Astrocyte (in vitro differentiated cells and primary cell): Measurements from ENCODE around the gene ARSJ.

Experiments
- EZH2 ChIP-seq: IDR thresholded peaks from 2 replicates; pipeline ENCODE4 v1.6.1; 2012; ENCODE audit warnings: mild to moderate bottlenecking, low read length, inconsistent platforms; ENCODE audit not compliant: insufficient read depth
- TF ChIP-seq, protein P1 (sequence below): IDR thresholded peaks from 2 replicates; pipeline ENCODE4 v1.5.1; 2011; ENCODE audit warnings: low read depth, mild to moderate bottlenecking, inconsistent platforms, low read length, moderate library complexity; ENCODE audit not compliant: insufficient read depth

DNA sequence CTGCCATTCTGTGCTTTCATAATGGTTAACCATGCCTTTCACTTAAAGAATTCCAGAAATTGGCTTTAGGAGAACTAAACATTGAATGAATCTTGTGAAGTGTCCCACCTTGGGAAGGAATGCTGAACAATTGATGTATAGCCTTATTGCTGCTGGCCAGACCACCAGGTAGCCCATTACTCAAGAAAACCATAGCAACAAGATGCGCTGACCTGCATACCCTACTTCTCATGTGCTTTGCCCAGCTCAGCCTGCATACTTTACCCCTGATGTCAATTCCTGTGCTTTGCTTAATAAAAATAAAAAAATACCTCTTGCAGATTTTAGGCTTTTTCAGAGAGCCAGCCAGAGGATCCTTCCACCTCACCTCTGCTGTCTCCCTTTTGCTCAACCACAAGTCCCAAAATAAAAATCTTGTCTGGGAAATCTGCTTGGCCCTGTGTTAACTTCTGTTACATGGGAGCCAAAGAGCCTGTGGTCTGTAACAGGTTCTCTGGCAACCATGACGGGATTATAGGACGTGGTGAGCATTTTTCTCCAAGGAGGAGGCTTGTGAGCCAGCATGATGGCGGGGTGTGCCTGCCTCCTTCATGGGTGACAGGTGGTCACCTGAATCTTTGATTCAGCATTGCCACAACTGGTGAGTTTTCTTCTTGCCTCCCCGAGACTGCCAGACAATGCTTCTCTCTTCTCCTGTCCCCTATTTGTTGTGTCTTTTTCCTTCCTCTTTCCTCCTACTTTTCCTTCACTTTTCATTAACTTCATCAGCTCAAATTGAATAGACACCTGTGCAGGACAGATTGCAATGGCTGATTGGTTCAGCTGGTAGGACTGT lies 106.8 kb downstream of the ARSJ start:
- TF ChIP-seq, protein P1, sequence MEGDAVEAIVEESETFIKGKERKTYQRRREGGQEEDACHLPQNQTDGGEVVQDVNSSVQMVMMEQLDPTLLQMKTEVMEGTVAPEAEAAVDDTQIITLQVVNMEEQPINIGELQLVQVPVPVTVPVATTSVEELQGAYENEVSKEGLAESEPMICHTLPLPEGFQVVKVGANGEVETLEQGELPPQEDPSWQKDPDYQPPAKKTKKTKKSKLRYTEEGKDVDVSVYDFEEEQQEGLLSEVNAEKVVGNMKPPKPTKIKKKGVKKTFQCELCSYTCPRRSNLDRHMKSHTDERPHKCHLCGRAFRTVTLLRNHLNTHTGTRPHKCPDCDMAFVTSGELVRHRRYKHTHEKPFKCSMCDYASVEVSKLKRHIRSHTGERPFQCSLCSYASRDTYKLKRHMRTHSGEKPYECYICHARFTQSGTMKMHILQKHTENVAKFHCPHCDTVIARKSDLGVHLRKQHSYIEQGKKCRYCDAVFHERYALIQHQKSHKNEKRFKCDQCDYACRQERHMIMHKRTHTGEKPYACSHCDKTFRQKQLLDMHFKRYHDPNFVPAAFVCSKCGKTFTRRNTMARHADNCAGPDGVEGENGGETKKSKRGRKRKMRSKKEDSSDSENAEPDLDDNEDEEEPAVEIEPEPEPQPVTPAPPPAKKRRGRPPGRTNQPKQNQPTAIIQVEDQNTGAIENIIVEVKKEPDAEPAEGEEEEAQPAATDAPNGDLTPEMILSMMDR = no peak
- TF ChIP-seq EZH2 = no peak
